SK-N-SH (cell line): ENCODE data around the gene PRAMEF7.
"Not testable (repeated sequence)": the region's sequence is repeated elsewhere in the genome, so short reads cannot be mapped to it uniquely, and the experiment has no call there.

Experiments used
- GATA2 ChIP-seq: sonication (generic); formaldehyde crosslinking; IDR thresholded peaks from 2 replicates; pipeline ENCODE4 v1.5.0; 2020; ENCODE audit warnings: mild to moderate bottlenecking, missing genetic modification reagents
- SIN3A ChIP-seq: IDR thresholded peaks from 2 replicates; pipeline ENCODE4 v1.6.1; 2012; ENCODE audit warnings: low read depth, mild to moderate bottlenecking, low read length, moderate library complexity, borderline replicate concordance
- TF ChIP-seq, protein P1 (sequence below): fragments of 200-600 bp; sonication (generic); IDR thresholded peaks from 2 replicates; pipeline ENCODE4 v1.6.1; 2017; ENCODE audit warnings: antibody characterized with exemption, mild to moderate bottlenecking, moderate library complexity

DNA sequence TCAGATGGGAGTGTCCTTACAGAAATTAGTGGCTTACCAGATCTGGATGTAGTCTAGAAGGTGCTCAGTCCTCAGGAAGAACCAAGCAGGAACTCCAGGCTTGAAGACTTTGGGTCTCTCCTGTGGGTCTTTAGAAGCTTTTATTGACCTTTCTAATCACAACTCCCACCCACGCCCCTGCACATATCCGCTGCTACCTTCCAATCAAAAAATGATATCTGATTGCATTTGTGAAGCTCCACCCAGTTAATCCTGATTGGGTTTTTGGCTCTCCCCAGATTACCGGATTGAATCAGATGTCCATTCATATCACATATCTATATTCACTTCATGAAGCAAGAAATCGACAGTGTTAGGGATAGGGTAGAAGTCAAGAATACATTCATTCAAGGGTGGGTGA lies 31.1 kb downstream of the PRAMEF7 start, which contains the start of gene PRAMEF6:
- not testable (repeated sequence) for TF ChIP-seq GATA2 (CRISPR knock-in tag); SIN3A
- TF ChIP-seq, protein P1, sequence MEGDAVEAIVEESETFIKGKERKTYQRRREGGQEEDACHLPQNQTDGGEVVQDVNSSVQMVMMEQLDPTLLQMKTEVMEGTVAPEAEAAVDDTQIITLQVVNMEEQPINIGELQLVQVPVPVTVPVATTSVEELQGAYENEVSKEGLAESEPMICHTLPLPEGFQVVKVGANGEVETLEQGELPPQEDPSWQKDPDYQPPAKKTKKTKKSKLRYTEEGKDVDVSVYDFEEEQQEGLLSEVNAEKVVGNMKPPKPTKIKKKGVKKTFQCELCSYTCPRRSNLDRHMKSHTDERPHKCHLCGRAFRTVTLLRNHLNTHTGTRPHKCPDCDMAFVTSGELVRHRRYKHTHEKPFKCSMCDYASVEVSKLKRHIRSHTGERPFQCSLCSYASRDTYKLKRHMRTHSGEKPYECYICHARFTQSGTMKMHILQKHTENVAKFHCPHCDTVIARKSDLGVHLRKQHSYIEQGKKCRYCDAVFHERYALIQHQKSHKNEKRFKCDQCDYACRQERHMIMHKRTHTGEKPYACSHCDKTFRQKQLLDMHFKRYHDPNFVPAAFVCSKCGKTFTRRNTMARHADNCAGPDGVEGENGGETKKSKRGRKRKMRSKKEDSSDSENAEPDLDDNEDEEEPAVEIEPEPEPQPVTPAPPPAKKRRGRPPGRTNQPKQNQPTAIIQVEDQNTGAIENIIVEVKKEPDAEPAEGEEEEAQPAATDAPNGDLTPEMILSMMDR = not testable (repeated sequence)
